GM12878 (cell line): ENCODE measurements around the gene LAMA5. TPM values are rescaled to one million over a fixed set of nuclear protein-coding genes. Genes with fewer than 3 reads are reported as not detected.

Source experiments
- ATAC-seq: fragments of 200-7000 bp; cut with Tn5 transposase; 3 replicates; pipeline ENCODE4 v1.9.1; 2020; ENCODE audit warnings: mild to moderate bottlenecking, moderate library complexity
- BruUV-seq: library from RNA; stranded (reverse); fragments of 400-500 nt; replicated peaks from 2 replicates; lab custom pipeline; 2021; lab: Mats Ljungman, UMichigan
- CTCF ChIA-PET: fragments of 300-600 bp; sonication (Branson Sonifier 250); formaldehyde crosslinking; extraction: SDS; loops from one replicate; lab custom pipeline; 2021; ENCODE audit warnings: inconsistent platforms; lab: Yijun Ruan, JAX
- POLR2A ChIA-PET: fragments of 350-600 bp; formaldehyde crosslinking; extraction: SDS; loops from one replicate; lab custom pipeline; 2021; ENCODE audit warnings: inconsistent platforms; lab: Charles Lee
- RAD21 ChIA-PET: fragments of 300-600 bp; sonication (Branson Sonifier 250); formaldehyde crosslinking; loops from one replicate; lab custom pipeline; 2023; ENCODE audit warnings: antibody characterized with exemption; ENCODE audit not compliant: unreplicated experiment; lab: Charles Lee
- SMC1A ChIA-PET: fragments of 300-600 bp; sonication (Branson Sonifier 250); formaldehyde crosslinking; loops from one replicate; lab custom pipeline; 2023; ENCODE audit not compliant: unreplicated experiment, uncharacterized antibody; lab: Charles Lee
- DNase-seq: peaks from one replicate; pipeline ENCODE4 v3.0.0-alpha.2; 2011; ENCODE audit warnings: low read depth, low spot score
- FAIRE-seq: peaks from 3 replicates; lab custom pipeline; 2011; peaks lifted over from hg19 to GRCh38; lab: Jason Lieb, UNC
- H2AFZ ChIP-seq: 2 replicates; pipeline ENCODE4 v1.6.0; 2011; ENCODE audit warnings: low read depth, low read length, control low read depth; ENCODE audit not compliant: control insufficient read depth
- H3K27ac ChIP-seq: 2 replicates; pipeline ENCODE4 v1.5.1; 2011; ENCODE audit warnings: control low read depth; ENCODE audit not compliant: control insufficient read depth, insufficient read depth
- H3K27me3 ChIP-seq, 2 experiments: replicated peaks in 1 of 2; 2 replicates each; pipeline versions ENCODE4 v1.6.0 to v1.6.1; 2011; ENCODE audit warnings: low read length in 1 of 2; ENCODE audit not compliant: control insufficient read depth in 2 of 2, insufficient read depth in 2 of 2
- H3K36me3 ChIP-seq, 2 experiments: 2 replicates each; pipeline ENCODE4 v1.5.1; 2011; ENCODE audit warnings: low read length in 1 of 2; ENCODE audit not compliant: control insufficient read depth in 2 of 2, insufficient read depth in 2 of 2
- H3K4me1 ChIP-seq: 2 replicates; pipeline ENCODE4 v1.6.1; 2011; ENCODE audit warnings: mild to moderate bottlenecking, low read length, moderate library complexity, mixed read lengths; ENCODE audit not compliant: control insufficient read depth, insufficient read depth
- H3K4me2 ChIP-seq: 2 replicates; pipeline ENCODE4 v1.6.0; 2011; ENCODE audit warnings: control low read depth; ENCODE audit not compliant: control insufficient read depth, insufficient read depth
- H3K4me3 ChIP-seq: fragments of 200-600 bp; sonication (generic); 2 replicates; pipeline ENCODE4 v1.5.1; 2016
- H3K79me2 ChIP-seq: 2 replicates; pipeline ENCODE4 v1.6.0; 2011; ENCODE audit warnings: low read length; ENCODE audit not compliant: control insufficient read depth, insufficient read depth
- H3K9ac ChIP-seq: 2 replicates; pipeline ENCODE4 v1.8.0; 2011; ENCODE audit warnings: low read length, control low read depth, mixed read lengths; ENCODE audit not compliant: control insufficient read depth, insufficient read depth
- H3K9me3 ChIP-seq: replicated peaks from 3 replicates; pipeline ENCODE4 v1.5.1; 2011; ENCODE audit warnings: mild to moderate bottlenecking, low read length; ENCODE audit not compliant: control insufficient read depth, insufficient read depth
- H4K20me1 ChIP-seq: 2 replicates; pipeline ENCODE4 v1.6.0; 2011; ENCODE audit not compliant: control insufficient read depth, insufficient read depth
- ATF7 ChIP-seq: fragments of 450-650 bp; IDR thresholded peaks from 2 replicates; pipeline ENCODE4 v1.6.1; 2016; ENCODE audit warnings: low read depth, mild to moderate bottlenecking
- GATAD2B ChIP-seq: fragments of 450-650 bp; conservative IDR thresholded peaks from 2 replicates; pipeline ENCODE4 v1.6.1; 2017; ENCODE audit warnings: low read depth, mild to moderate bottlenecking, moderate library complexity
- HDAC2 ChIP-seq: fragments of 200-600 bp; sonication (generic); IDR thresholded peaks from 2 replicates; pipeline ENCODE4 v1.6.1; 2017
- HSF1 ChIP-seq: fragments of 150-350 bp; IDR thresholded peaks from 2 replicates; pipeline ENCODE4 v1.6.1; 2014; ENCODE audit warnings: mild to moderate bottlenecking, low read depth, low read length
- IKZF1 ChIP-seq: fragments of 450-650 bp; conservative IDR thresholded peaks from 2 replicates; pipeline ENCODE4 v1.6.1; 2017; ENCODE audit warnings: antibody characterized with exemption, mild to moderate bottlenecking
- KAT2A ChIP-seq: conservative IDR thresholded peaks from 2 replicates; pipeline ENCODE4 v1.6.1; 2011; ENCODE audit warnings: low read depth, low read length; ENCODE audit not compliant: control insufficient read depth
- NFIC ChIP-seq: IDR thresholded peaks from 2 replicates; pipeline ENCODE4 v1.6.1; 2012; ENCODE audit warnings: low read depth, mild to moderate bottlenecking, inconsistent platforms, low read length, moderate library complexity
- NFXL1 ChIP-seq: fragments of 450-650 bp; IDR thresholded peaks from 2 replicates; pipeline ENCODE4 v1.6.1; 2017; ENCODE audit warnings: antibody characterized with exemption, mild to moderate bottlenecking, borderline replicate concordance
- PAX8 ChIP-seq: fragments of 450-650 bp; IDR thresholded peaks from 2 replicates; pipeline ENCODE4 v1.6.1; 2017; ENCODE audit warnings: mild to moderate bottlenecking, moderate library complexity
- PKNOX1 ChIP-seq: fragments of 450-650 bp; IDR thresholded peaks from 2 replicates; pipeline ENCODE4 v1.6.1; 2016; ENCODE audit warnings: mild to moderate bottlenecking
- PML ChIP-seq: IDR thresholded peaks from 2 replicates; pipeline ENCODE4 v1.6.1; 2012; ENCODE audit warnings: low read length, inconsistent platforms
- POLR2A ChIP-seq: IDR thresholded peaks from 2 replicates; pipeline ENCODE4 v1.6.1; 2011; ENCODE audit warnings: low read depth, mild to moderate bottlenecking, low read length
- POU2F2 ChIP-seq: IDR thresholded peaks from 3 replicates; pipeline ENCODE4 v1.6.1; 2011; ENCODE audit warnings: low read depth, mild to moderate bottlenecking, low read length, borderline replicate concordance
- RAD51 ChIP-seq: fragments of 450-650 bp; IDR thresholded peaks from 2 replicates; pipeline ENCODE4 v1.6.1; 2016; ENCODE audit warnings: moderate library complexity, mild to moderate bottlenecking, inconsistent platforms
- SUZ12 ChIP-seq: fragments of 200-600 bp; sonication (generic); IDR thresholded peaks from one replicate; pipeline ENCODE4 v1.6.1; 2018; ENCODE audit warnings: antibody characterized with exemption, mild to moderate bottlenecking; ENCODE audit not compliant: unreplicated experiment
- ZNF24 ChIP-seq: fragments of 450-650 bp; IDR thresholded peaks from 2 replicates; pipeline ENCODE4 v1.6.1; 2017; ENCODE audit warnings: antibody characterized with exemption, mild to moderate bottlenecking
- ZZZ3 ChIP-seq: IDR thresholded peaks from 2 replicates; pipeline ENCODE4 v1.6.1; 2011; ENCODE audit warnings: low read depth; ENCODE audit not compliant: control insufficient read depth, insufficient read length
- WGBS: methylation state at CpG from one replicate; pipeline ENCODE4 v1.1.6; 2016; ENCODE audit warnings: low lambda C conversion rate; ENCODE audit not compliant: insufficient replicate concordance, insufficient coverage; ENCODE audit errors: missing lambda C conversion rate; 5-methylcytosine and 5-hydroxymethylcytosine counted together
- in situ Hi-C: fragments of 300-500 bp; cut with MboI; formaldehyde crosslinking; loops from 9 replicates; pipeline ENCODE4 v1.14.3; 2018; ENCODE audit warnings: mixed read lengths
- intact Hi-C: fragments of 100-400 bp; cut with micrococcal nuclease; formaldehyde crosslinking; loops from one replicate; pipeline ENCODE4 v1.14.2; 2022; ENCODE audit not compliant: unreplicated experiment
- polyA plus RNA-seq, 11 experiments: library from polyadenylated mRNA; depleted of rRNA in 4 of 11; unstranded in 6 of 11; stranded (reverse) in 5 of 11; fragments of >200 nt; fragmentation: Nextera tagmentation in 4 of 11; fragmentation: Illumina TruSeq in 1 of 11; extraction: Ambion mirVana in 4 of 11; extraction: Trizol in 1 of 11; gene quantifications; 1 replicate in 1 of 11; 2 replicates in 10 of 11; pipeline versions ENCODE4 v1.2.1 to v1.2.3, GENCODE V29; 2011 to 2016; ENCODE audit warnings: inconsistent platforms in 2 of 11, missing spikeins in 2 of 11, low read depth in 1 of 11
- total RNA-seq, 4 experiments: library from RNA; depleted of rRNA in 3 of 4; stranded (reverse); fragments of >200 nt in 3 of 4; fragmentation: Illumina TruSeq in 1 of 4; extraction: Trizol in 1 of 4; gene quantifications; 2 replicates each; pipeline versions ENCODE4 v1.2.1 to v1.2.3, GENCODE V29; 2013 to 2021
- TF ChIP-seq, protein P1 (sequence below): IDR thresholded peaks from 2 replicates; pipeline ENCODE4 v1.6.1; 2011; ENCODE audit warnings: borderline replicate concordance, low read depth, mild to moderate bottlenecking, moderate library complexity, low read length; ENCODE audit not compliant: insufficient read depth, poor library complexity, severe bottlenecking

LAMA5 gene
- total and polyA plus RNA-seq, 10 of the 15 experiments (the other 5 are each of a cell fraction or from before 2014, with no cell fraction given): 0.09 to 3.1 (median 1.6) TPM; not detected in 3

GRCh38 chr20:62360854-62361798 lies 6.0 kb downstream of the LAMA5 start:
- BruUV-seq: no TSS peak
- H2AFZ ChIP-seq: no peak overlapping the region
- no peak overlapping the region for H3K4me2 ChIP-seq
- TF ChIP-seq KAT2A: no peak
- TF ChIP-seq HSF1: no peak
- TF ChIP-seq POLR2A: no peak
- TF ChIP-seq POU2F2: no peak
- TF ChIP-seq RAD51: no peak
- TF ChIP-seq ZZZ3: no peak
- no peak for TF ChIP-seq NFXL1
- no peak for TF ChIP-seq SUZ12
- TF ChIP-seq NFIC: no peak
- no peak for TF ChIP-seq ZNF24
- TF ChIP-seq ATF7: no peak
- TF ChIP-seq HDAC2: no peak
- no peak for TF ChIP-seq PAX8
- TF ChIP-seq, protein P1, sequence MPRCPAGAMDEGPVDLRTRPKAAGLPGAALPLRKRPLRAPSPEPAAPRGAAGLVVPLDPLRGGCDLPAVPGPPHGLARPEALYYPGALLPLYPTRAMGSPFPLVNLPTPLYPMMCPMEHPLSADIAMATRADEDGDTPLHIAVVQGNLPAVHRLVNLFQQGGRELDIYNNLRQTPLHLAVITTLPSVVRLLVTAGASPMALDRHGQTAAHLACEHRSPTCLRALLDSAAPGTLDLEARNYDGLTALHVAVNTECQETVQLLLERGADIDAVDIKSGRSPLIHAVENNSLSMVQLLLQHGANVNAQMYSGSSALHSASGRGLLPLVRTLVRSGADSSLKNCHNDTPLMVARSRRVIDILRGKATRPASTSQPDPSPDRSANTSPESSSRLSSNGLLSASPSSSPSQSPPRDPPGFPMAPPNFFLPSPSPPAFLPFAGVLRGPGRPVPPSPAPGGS: no peak
- TF ChIP-seq PKNOX1: no peak
- TF ChIP-seq GATAD2B: no peak
- no peak for TF ChIP-seq IKZF1
- TF ChIP-seq PML: no peak
- TF ChIP-seq, all 136 proteins: peak for 0
- Histone ChIP-seq H3K9ac (no peak overlapping the region), H3K36me3 (no peaks in the 10 kb centered on the region), H3K9me3 (no peaks in the 10 kb centered on the region), H3K79me2 (no peaks in the 10 kb centered on the region), H4K20me1 (no peaks in the 10 kb centered on the region), H3K27ac (no peak overlapping the region), H3K4me1 (no peaks in the 10 kb centered on the region), H3K4me3 (no peak overlapping the region), H3K27me3 (no peaks in the 10 kb centered on the region)
- 72% methylated on average over 24 of the region's 25 CpGs for WGBS
- FAIRE-seq (no peak), DNase-seq (no peak), ATAC-seq (no peak)
- ChIA-PET RAD21 (no interaction called here), CTCF (no interaction called here), POLR2A (no interaction called here), SMC1A (no interaction called here)
- intact Hi-C loops: no loop called here
- in situ Hi-C loops: no loop called here
